SIG-M5 treated with dmso at 0.1 percent for 504 hours (cell line): Measurements from ENCODE around the gene SPOPL.

Experiments
- DNase-seq: peaks from one replicate; lab custom pipeline; 2025; ENCODE audit not compliant: unreplicated experiment; lab: John Stamatoyannopoulos, UW

SPOPL gene

GRCh38 chr2:138494265-138494966 lies 7.2 kb upstream of the SPOPL start:
- DNase-seq: no peak

DNA sequence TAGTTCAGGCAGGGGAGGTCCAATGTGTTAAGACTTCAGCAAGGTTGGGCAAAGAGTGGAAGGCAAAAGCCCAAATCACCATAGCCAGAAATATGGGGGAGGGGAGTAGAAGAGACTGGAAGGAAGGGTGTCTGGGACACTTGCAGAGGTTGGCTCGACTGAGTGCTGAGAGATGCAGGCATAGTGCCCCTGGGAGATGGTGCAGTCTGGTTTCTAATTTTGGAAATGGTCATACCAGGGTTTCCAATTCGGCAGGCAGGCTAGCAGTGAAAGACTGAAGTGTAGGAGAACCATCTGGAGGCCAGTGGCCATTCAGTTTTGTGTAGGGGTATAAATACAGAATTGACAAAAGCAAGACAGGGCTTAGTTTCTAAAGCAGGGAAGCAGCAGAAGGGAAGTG lies 6.2 kb upstream of the SPOPL start:
- no peak for DNase-seq

DNA sequence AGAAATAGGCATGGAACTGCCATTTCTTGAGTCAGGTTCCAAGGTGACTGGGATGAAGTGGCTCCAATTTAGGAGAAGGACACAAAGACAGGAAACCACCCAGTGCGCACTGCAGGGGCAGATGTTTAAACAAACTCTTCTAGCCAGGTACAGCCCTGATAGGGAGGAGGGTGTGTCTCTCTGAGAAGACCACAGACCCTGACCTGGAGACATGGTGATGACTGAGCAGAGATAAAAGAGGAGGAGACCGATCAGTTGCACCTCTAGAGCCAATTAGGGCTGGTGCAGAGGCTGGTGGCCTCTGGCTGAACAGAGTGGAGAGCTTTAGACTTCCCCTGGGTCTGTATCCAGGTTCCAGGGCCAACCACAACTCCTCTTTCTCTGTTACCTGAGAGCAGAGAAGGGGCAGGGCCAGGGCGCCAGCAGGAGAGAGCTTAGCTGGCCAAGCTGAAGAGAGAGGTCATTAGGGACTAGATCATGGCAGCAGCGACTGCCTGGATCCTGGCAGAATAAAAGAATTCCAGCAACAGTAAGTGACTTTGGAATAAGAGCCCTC lies 5.4 kb upstream of the SPOPL start:
- DNase-seq: no peak

GRCh38 chr2:138497294-138497693 lies 4.3 kb upstream of the SPOPL start:
- DNase-seq: no peak

DNA sequence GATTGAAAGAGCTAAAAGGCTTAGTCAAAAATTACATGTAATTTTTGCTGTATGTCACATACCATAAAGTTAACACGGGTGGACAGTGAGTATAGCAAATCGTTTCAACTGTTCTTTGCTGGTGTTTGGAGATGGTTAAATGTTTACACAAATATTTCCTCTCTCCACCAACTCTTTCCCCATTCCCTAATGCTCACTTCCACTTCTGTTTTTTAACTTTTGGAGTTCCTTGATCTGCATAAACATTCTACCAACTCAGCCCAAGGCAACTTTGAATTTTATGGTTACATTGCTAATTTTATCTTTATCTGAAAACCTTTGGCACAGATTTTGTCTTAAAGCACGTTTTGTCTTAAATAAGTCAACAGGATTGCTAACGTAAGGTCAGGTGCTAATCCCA lies 1.9 kb upstream of the SPOPL start:
- DNase-seq: no peak

- no peak for DNase-seq
Observed at GRCh38 chr2:138500592-138501424, 762 bp upstream of the SPOPL start.

DNA sequence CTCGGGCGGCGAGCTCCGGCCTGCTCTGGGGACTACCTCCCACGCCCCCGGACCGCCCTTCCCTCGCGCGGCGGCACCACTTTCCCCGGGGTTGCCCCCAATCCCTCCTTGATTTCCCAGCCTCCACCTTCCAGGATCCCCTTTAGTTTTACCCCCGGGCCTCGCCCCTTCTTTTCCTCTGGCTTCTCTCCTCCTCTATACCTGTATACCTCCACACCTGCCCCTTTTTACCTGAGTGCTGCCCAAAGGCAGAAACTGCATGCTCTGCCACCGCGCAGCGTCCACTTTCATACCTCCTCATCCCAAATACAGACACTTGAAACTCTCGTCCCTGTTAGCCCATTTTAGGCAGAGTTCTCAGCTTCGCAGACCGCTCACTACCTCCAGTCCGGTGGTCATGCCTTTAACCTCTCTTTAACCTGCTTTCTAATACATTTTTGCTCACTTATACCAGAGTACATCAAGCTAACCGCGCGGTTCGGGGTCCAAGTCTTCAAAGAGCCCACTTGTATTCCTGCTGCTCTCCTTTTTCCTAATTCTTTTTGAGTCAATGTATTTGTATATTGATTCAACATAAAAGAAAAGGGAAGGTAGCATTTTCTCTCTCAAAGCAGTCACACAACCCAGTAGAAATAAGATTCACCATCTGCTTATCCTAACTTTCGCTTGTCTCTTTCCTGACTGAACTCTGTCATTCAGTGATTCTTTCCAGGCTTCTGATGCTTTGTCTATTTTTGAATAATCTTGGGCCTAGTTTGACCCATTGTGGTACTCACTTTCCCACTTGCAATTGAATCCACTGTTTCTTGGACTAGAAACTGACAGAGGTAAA lies 901 bp downstream of the SPOPL start:
- peak; percentile 51 for DNase-seq

DNA sequence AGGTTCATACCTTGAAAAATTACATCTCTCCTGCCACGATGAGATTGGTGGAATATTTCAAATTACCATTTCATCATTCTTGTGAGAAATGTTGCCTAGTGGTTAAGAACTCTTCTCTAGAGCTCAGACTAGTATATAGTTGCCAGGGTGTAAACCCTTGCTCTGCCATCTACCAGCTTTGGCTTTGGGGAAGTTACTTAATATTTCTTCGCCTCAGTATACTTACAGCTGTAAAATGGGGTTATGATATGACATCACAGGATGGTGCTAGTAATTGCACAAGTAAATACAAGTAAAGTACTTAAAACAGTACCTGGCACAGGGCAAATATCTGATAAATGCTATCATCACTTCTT lies 1.5 kb downstream of the SPOPL start:
- peak; percentile 84 for DNase-seq

GRCh38 chr2:138503652-138504051 lies 2.1 kb downstream of the SPOPL start:
- DNase-seq: peak; percentile 18

DNA sequence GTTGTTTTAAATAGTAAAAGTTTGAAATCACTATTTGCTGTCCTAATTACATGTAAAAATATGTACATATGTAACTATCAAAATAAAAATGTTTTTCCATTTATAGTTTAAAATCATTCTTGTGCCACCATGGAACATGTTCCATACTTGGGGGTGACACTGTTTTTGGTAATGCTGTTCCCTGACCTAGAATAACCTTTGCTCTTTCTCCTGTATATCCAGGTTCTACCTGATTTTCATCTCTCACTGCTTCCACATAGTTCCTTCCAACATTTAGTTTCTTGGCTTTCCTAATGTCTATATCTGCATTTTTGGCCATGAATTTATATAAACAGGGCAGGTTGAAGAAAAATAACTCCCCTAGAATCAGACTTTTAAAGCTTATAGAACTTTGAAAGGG lies 2.5 kb downstream of the SPOPL start:
- DNase-seq: no peak

- DNase-seq: peak; percentile 93
Observed at GRCh38 chr2:138504546-138505235, 3.1 kb downstream of the SPOPL start.

- no peak for DNase-seq
Observed at GRCh38 chr2:138507267-138507666, 5.7 kb downstream of the SPOPL start.

GRCh38 chr2:138510319-138510718 lies 8.7 kb downstream of the SPOPL start:
- no peak for DNase-seq

DNA sequence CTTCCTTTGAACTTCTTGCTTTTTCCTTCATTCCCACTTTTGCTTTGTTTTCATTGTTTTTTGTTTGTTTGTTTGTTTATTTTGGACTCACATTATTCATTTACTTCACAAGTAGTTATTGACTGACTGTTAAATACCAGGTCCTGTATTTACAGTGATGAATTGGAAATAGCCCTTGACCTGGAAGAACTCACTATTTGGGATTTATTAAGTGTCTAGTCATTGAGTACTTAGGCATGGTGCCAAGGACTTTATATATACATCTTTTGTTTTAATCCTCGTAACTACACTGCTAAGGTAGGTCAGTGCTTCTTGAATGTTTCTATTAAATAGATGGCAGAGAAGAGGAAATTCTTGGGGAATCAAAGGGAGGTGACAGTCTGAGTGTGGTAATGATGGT lies 11.1 kb downstream of the SPOPL start:
- no peak for DNase-seq

DNA sequence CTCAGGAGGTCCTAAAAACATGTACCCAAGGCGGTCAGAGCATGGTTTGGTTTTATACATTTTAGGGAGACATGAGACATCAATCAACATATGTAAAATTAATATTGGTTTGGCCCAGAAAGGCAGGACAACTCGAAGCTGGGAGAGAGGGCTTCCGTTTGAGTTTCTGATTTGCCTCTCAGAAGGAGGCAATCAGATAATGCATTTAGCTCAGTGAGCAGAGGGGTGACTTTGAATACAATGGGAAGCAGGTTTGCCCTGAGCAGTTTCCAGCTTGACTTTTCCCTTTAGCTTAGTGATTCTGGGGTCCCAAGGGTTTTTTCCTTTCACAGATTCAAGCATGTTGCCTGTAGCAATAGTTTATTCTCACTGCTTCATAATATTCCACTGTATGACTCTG lies 12.6 kb downstream of the SPOPL start:
- no peak for DNase-seq

GRCh38 chr2:138515092-138515491 lies 13.5 kb downstream of the SPOPL start:
- DNase-seq: peak; percentile 64

DNA sequence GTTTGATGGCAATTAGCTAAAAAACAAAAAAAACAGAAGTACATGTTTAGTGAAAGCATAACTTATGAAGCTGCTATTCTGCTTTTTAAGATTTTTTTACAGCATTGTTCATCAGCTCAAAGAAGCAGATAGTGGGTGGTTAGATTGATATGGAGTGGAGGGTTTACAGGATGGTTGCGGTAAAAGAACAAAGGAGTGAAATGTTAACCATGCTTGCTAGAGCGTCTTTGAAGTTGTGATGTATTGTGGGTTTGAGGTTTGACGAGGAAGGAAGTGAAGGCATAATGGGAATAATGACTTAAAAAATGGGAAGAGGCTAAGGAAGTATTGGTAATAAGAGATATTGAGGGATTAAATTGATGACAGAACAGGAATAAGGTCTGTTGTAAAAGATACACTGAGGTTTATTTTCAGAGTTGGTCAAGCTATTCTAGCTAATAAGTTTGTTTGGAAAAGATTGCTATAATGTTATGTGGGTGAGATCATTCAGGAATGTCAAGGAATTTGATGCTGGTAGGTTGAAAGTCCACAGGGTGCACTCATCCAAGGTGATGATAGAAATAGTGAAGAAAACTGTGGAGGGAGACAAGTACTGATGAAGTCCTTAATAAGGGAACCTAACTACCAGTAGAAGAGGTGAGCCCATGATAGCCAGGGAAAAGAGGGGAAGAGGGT lies 14.6 kb downstream of the SPOPL start:
- DNase-seq: no peak

DNA sequence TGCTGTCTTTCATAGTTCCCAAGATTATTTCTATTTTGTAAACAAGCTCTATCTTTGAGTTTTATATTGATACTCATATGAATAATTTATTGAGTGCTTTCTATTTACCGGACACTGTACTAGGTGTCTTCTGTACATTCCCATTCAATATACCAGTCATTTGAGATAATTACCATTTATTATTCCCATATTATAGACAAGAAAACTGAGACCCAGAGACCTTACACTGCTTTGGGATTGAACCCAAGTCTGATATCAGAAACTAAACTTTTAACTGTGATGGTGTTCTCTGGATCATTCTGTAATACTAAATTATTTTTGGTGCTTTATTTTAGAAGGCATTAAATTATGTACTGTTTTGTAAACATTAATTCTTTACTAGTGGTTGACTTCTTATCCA lies 17.3 kb downstream of the SPOPL start:
- no peak for DNase-seq

DNA sequence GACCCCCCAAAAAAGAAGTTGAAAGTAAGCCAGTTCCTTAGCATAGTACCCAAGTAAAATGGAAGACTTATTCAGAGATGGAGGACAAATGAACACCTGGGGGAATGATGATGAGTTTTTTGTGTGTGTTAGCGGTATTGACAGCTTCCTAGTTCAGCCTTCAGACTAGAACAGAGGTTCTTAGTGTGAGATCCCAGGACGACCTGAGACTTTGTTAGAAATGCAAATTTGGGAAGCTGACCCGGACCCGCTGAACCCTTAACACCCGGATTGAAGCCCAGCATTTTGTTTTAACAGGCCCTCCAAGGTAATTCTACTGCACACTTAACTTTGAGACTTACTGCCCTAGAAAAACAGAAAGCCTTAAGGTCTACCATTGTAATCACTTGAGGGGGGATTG lies 20.3 kb downstream of the SPOPL start:
- DNase-seq: no peak

DNA sequence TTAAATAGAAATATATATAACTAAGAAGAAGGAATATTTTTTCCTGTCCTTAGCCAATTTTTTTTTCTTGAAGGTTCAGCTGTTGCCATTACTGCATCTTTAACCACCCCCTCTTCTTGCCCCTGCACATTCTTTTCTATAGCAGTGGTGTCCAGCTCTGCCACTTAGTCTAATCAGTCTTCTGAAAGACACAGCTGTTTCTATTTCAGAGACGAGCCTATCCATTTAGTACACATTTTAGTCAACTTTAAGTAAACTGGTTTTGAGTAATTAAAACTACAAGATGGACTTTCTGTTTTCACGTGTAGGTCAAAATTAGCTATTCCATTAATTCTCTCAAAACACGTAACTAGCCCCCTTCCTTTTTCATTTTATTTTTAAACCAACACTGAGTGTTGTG lies 21.0 kb downstream of the SPOPL start:
- no peak for DNase-seq
